ENCODE measurements around the gene EGFL8. TPM values are rescaled to one million over a fixed set of nuclear protein-coding genes. Genes with fewer than 3 reads are reported as not detected.

Gene EGFL8
- total RNA-seq, 1 donor from 2014 or later: 1.9 TPM

Other genes starting within 250 kb of the EGFL8 start
- gene C2, start 236.9 kb upstream of the EGFL8 start, total RNA-seq (ENCODE audit: insufficient read depth, low replicate concordance): 27.0 TPM
- 34.7 TPM for gene CFB, start 218.5 kb upstream of the EGFL8 start, total RNA-seq (ENCODE audit: insufficient read depth, low replicate concordance)
- gene NELFE, start 205.6 kb upstream of the EGFL8 start, total RNA-seq (ENCODE audit: insufficient read depth, low replicate concordance): 54.9 TPM
- 34.7 TPM for gene SKIC2, start 205.4 kb upstream of the EGFL8 start, total RNA-seq (ENCODE audit: insufficient read depth, low replicate concordance)
- 13.2 TPM for gene DXO, start 192.5 kb upstream of the EGFL8 start, total RNA-seq (ENCODE audit: insufficient read depth, low replicate concordance)
- 26.2 TPM for gene C4A, start 182.5 kb upstream of the EGFL8 start, total RNA-seq (ENCODE audit: insufficient read depth, low replicate concordance)
- gene C4B, start 149.8 kb upstream of the EGFL8 start, total RNA-seq (ENCODE audit: insufficient read depth, low replicate concordance): 32.3 TPM
- gene CYP21A2, start 126.2 kb upstream of the EGFL8 start, total RNA-seq (ENCODE audit: insufficient read depth, low replicate concordance): not detected
- gene TNXB, start 55.3 kb upstream of the EGFL8 start, total RNA-seq (ENCODE audit: insufficient read depth, low replicate concordance): 24.1 TPM
- gene ATF6B, start 36.3 kb upstream of the EGFL8 start, total RNA-seq (ENCODE audit: insufficient read depth, low replicate concordance): 14.4 TPM
- gene FKBPL, start 34.3 kb upstream of the EGFL8 start, total RNA-seq (ENCODE audit: insufficient read depth, low replicate concordance): 1.2 TPM
- 1.2 TPM for gene PRRT1, start 12.7 kb upstream of the EGFL8 start, total RNA-seq (ENCODE audit: insufficient read depth, low replicate concordance)
- 9.6 TPM for gene PPT2, start 10.5 kb upstream of the EGFL8 start, total RNA-seq (ENCODE audit: insufficient read depth, low replicate concordance)
- 11.1 TPM for gene AGPAT1, start 11.5 kb downstream of the EGFL8 start, total RNA-seq (ENCODE audit: insufficient read depth, low replicate concordance)
- gene RNF5, start 13.8 kb downstream of the EGFL8 start, total RNA-seq (ENCODE audit: insufficient read depth, low replicate concordance): 29.4 TPM
- 2.9 TPM for gene AGER, start 19.7 kb downstream of the EGFL8 start, total RNA-seq (ENCODE audit: insufficient read depth, low replicate concordance)
- 42.6 TPM for gene PBX2, start 25.6 kb downstream of the EGFL8 start, total RNA-seq (ENCODE audit: insufficient read depth, low replicate concordance)
- gene GPSM3, start 28.0 kb downstream of the EGFL8 start, total RNA-seq (ENCODE audit: insufficient read depth, low replicate concordance): 1.2 TPM
- 6.7 TPM for gene NOTCH4, start 59.5 kb downstream of the EGFL8 start, total RNA-seq (ENCODE audit: insufficient read depth, low replicate concordance)
- 1.7 TPM for gene TSBP1, start 207.3 kb downstream of the EGFL8 start, total RNA-seq (ENCODE audit: insufficient read depth, low replicate concordance)
- not detected for gene BTNL2, start 242.6 kb downstream of the EGFL8 start, total RNA-seq (ENCODE audit: insufficient read depth, low replicate concordance)